ENCODE measurements around the gene SLC28A2.
"Not testable (repeated sequence)": the region's sequence is repeated elsewhere in the genome, so short reads cannot be mapped to it uniquely, and the experiment has no call there.

Gene SLC28A2

GRCh38 chr15:45242289-45242688 is 9.7 kb upstream of the SLC28A2 start:
- H3K27ac ChIP-seq = no peak overlapping the region
- no peak for TF ChIP-seq CTCF (conservative IDR thresholded peaks at IDR 0.05)

- no peak for TF ChIP-seq CTCF (conservative IDR thresholded peaks at IDR 0.05)
- peak overlapping the region; percentile 52 for H3K27ac ChIP-seq
These were observed 2.8 kb upstream of the SLC28A2 start for GRCh38 chr15:45249125-45249780.

- no peak; the same call in 1 of the 2 replicates for TF ChIP-seq CTCF (conservative IDR thresholded peaks at IDR 0.05)
- no peak overlapping the region for H3K27ac ChIP-seq
These were observed 1.3 kb downstream of the SLC28A2 start for GRCh38 chr15:45253330-45253729.

- no peak for TF ChIP-seq CTCF (conservative IDR thresholded peaks at IDR 0.05)
These were observed 2.4 kb downstream of the SLC28A2 start for GRCh38 chr15:45254405-45254804.

GRCh38 chr15:45254824-45255223 is 2.8 kb downstream of the SLC28A2 start:
- H3K27ac ChIP-seq = not testable (repeated sequence)

More at GRCh38 chr15:45254405-45254804, 2.4 kb downstream of the SLC28A2 start:
- H3K27ac ChIP-seq = no peak overlapping the region

- TF ChIP-seq CTCF (conservative IDR thresholded peaks at IDR 0.05) = no peak
- H3K27ac ChIP-seq = no peak overlapping the region
These were observed 7.8 kb downstream of the SLC28A2 start for GRCh38 chr15:45259796-45260195.

GRCh38 chr15:45262906-45263461 is 10.9 kb downstream of the SLC28A2 start:
- TF ChIP-seq CTCF (conservative IDR thresholded peaks at IDR 0.05) = no peak
- H3K27ac ChIP-seq = no peak overlapping the region

- H3K27ac ChIP-seq = no peak overlapping the region
- no peak for TF ChIP-seq CTCF (conservative IDR thresholded peaks at IDR 0.05)
These were observed 11.8 kb downstream of the SLC28A2 start for GRCh38 chr15:45263854-45264253.
